H9 (cell line): Measurements from ENCODE around the gene NTSR1. TPM values are rescaled to one million over a fixed set of nuclear protein-coding genes. Genes with fewer than 3 reads are reported as not detected.

Experiments used
- DNase-seq: peaks from one replicate; pipeline ENCODE4 v3.0.0-alpha.2; 2017
- H2AFZ ChIP-seq: one replicate; pipeline ENCODE4 v1.6.1; 2013; ENCODE audit warnings: mild to moderate bottlenecking, low read length, control low read depth, moderate library complexity
- H2AK5ac ChIP-seq: 2 replicates; pipeline ENCODE4 v1.6.1; 2013; ENCODE audit warnings: low read length, control low read depth, mixed read lengths; ENCODE audit not compliant: insufficient read length
- H2BK120ac ChIP-seq: one replicate; pipeline ENCODE4 v1.6.1; 2013; ENCODE audit warnings: low read depth, mild to moderate bottlenecking, low read length, control low read depth, inconsistent platforms; ENCODE audit not compliant: poor library complexity, severe bottlenecking
- H2BK12ac ChIP-seq: 2 replicates; pipeline ENCODE4 v1.6.1; 2013; ENCODE audit warnings: low read length, control low read depth, mixed read lengths, low read depth; ENCODE audit not compliant: insufficient read length
- H2BK15ac ChIP-seq: 2 replicates; pipeline ENCODE4 v1.6.1; 2013; ENCODE audit warnings: low read depth, low read length, control low read depth
- H2BK20ac ChIP-seq: one replicate; pipeline ENCODE4 v1.6.1; 2013; ENCODE audit warnings: low read depth, mild to moderate bottlenecking, low read length, control low read depth, inconsistent platforms; ENCODE audit not compliant: poor library complexity, severe bottlenecking
- H2BK5ac ChIP-seq: 2 replicates; pipeline ENCODE4 v1.6.1; 2013; ENCODE audit warnings: low read length, control low read depth, mixed read lengths; ENCODE audit not compliant: insufficient read length
- H3K14ac ChIP-seq: 2 replicates; pipeline ENCODE4 v1.6.1; 2013; ENCODE audit warnings: low read length, control low read depth; ENCODE audit not compliant: insufficient read depth
- H3K18ac ChIP-seq: 2 replicates; pipeline ENCODE4 v1.6.1; 2013; ENCODE audit warnings: low read depth, mild to moderate bottlenecking, mixed read lengths, low read length, control low read depth; ENCODE audit not compliant: insufficient read length
- H3K23ac ChIP-seq: 2 replicates; pipeline ENCODE4 v1.6.1; 2013; ENCODE audit warnings: low read length, control low read depth, mixed read lengths, low read depth; ENCODE audit not compliant: insufficient read length
- H3K23me2 ChIP-seq: 2 replicates; pipeline ENCODE4 v1.6.1; 2013; ENCODE audit warnings: low read depth, mild to moderate bottlenecking, mixed read lengths, low read length, control low read depth; ENCODE audit not compliant: insufficient read length, poor library complexity, severe bottlenecking
- H3K27ac ChIP-seq: 2 replicates; pipeline ENCODE4 v1.5.1; 2013; ENCODE audit warnings: low read length, control low read depth, mixed read lengths, low read depth; ENCODE audit not compliant: insufficient read length
- H3K27me3 ChIP-seq: 2 replicates; pipeline ENCODE4 v1.6.1; 2013; ENCODE audit warnings: low read length, control low read depth, inconsistent platforms; ENCODE audit not compliant: insufficient read depth
- H3K4ac ChIP-seq: 2 replicates; pipeline ENCODE4 v1.6.1; 2013; ENCODE audit warnings: low read depth, mild to moderate bottlenecking, control low read depth, inconsistent platforms, low read length, moderate library complexity
- H3K4me1 ChIP-seq: 2 replicates; pipeline ENCODE4 v1.6.1; 2013; ENCODE audit warnings: low read length, control low read depth, inconsistent platforms; ENCODE audit not compliant: insufficient read depth
- H3K4me2 ChIP-seq: 2 replicates; pipeline ENCODE4 v1.6.1; 2013; ENCODE audit warnings: low read length, control low read depth, mixed read lengths; ENCODE audit not compliant: insufficient read length, insufficient read depth
- H3K56ac ChIP-seq: 2 replicates; pipeline ENCODE4 v1.6.1; 2013; ENCODE audit warnings: low read depth, mild to moderate bottlenecking, mixed read lengths, low read length, control low read depth; ENCODE audit not compliant: insufficient read length
- H3K79me1 ChIP-seq: 2 replicates; pipeline ENCODE4 v1.6.1; 2013; ENCODE audit warnings: low read depth, mild to moderate bottlenecking, moderate library complexity, low read length, control low read depth, inconsistent platforms; ENCODE audit not compliant: insufficient read depth, poor library complexity, severe bottlenecking
- H3K79me2 ChIP-seq: 2 replicates; pipeline ENCODE4 v1.6.1; 2013; ENCODE audit warnings: low read length, control low read depth, inconsistent platforms; ENCODE audit not compliant: insufficient read depth
- H3K9ac ChIP-seq: 2 replicates; pipeline ENCODE4 v1.6.1; 2013; ENCODE audit warnings: low read length, control low read depth, mixed read lengths; ENCODE audit not compliant: insufficient read length; ENCODE audit errors: extremely low read depth
- H3K9me3 ChIP-seq: one replicate; pipeline ENCODE4 v1.6.1; 2013; ENCODE audit warnings: low read depth, low read length, inconsistent platforms; ENCODE audit not compliant: control insufficient read depth
- H3T11ph ChIP-seq: one replicate; pipeline ENCODE4 v1.6.1; 2013; ENCODE audit warnings: mild to moderate bottlenecking, low read length, control low read depth, inconsistent platforms
- H4K20me1 ChIP-seq: one replicate; pipeline ENCODE4 v1.6.1; 2013; ENCODE audit not compliant: control insufficient read depth, insufficient read length, insufficient read depth
- H4K5ac ChIP-seq: 2 replicates; pipeline ENCODE4 v1.6.1; 2013; ENCODE audit warnings: low read depth, mild to moderate bottlenecking, mixed read lengths, low read length, control low read depth; ENCODE audit not compliant: insufficient read length
- H4K8ac ChIP-seq: replicated peaks from 2 replicates; pipeline ENCODE4 v1.6.1; 2013; ENCODE audit warnings: low read length, control low read depth, mixed read lengths, low read depth; ENCODE audit not compliant: insufficient read length
- H4K91ac ChIP-seq: 2 replicates; pipeline ENCODE4 v1.6.1; 2013; ENCODE audit warnings: low read depth, mild to moderate bottlenecking, moderate library complexity, mixed read lengths, low read length, control low read depth; ENCODE audit not compliant: insufficient read length
- H3K27ac Mint-ChIP-seq, 3 experiments: 2 replicates in 2 of 3; 3 replicates in 1 of 3; pipeline ENCODE4 v1.8.0; 2020 to 2021; ENCODE audit warnings: mixed read lengths in 3 of 3, mild to moderate bottlenecking in 1 of 3, moderate library complexity in 1 of 3
- H3K27me3 Mint-ChIP-seq: 2 replicates; pipeline ENCODE4 v1.8.0; 2021; ENCODE audit warnings: low read depth, mild to moderate bottlenecking, moderate library complexity, mixed read lengths
- H3K36me3 Mint-ChIP-seq, 3 experiments: 2 replicates in 2 of 3; 3 replicates in 1 of 3; pipeline ENCODE4 v1.8.0; 2020 to 2021; ENCODE audit warnings: low read depth in 3 of 3, mixed read lengths in 3 of 3; ENCODE audit not compliant: insufficient read depth in 1 of 3
- H3K4me1 Mint-ChIP-seq, 2 experiments: 2 replicates each; pipeline ENCODE4 v1.8.0; 2020; ENCODE audit warnings: mixed read lengths in 2 of 2
- H3K4me3 Mint-ChIP-seq, 2 experiments: 2 replicates in 1 of 2; 3 replicates in 1 of 2; pipeline ENCODE4 v1.8.0; 2020 to 2021; ENCODE audit warnings: mild to moderate bottlenecking in 2 of 2, mixed read lengths in 2 of 2, moderate library complexity in 1 of 2
- H3K9me3 Mint-ChIP-seq, 2 experiments: 2 replicates in 1 of 2; 3 replicates in 1 of 2; pipeline ENCODE4 v1.8.0; 2020; ENCODE audit warnings: mild to moderate bottlenecking in 2 of 2, mixed read lengths in 2 of 2, moderate library complexity in 1 of 2
- CTCF ChIP-seq: fragments of 200-600 bp; sonication (generic); conservative IDR thresholded peaks from 3 replicates; pipeline ENCODE4 v1.8.0; 2021; ENCODE audit warnings: antibody characterized with exemption, mild to moderate bottlenecking
- WGBS: extraction: QIAGEN DNeasy Blood & Tissue Kit; methylation state at CpG from one replicate; pipeline ENCODE4 v1.1.7; 2013; ENCODE audit warnings: missing lambda C conversion rate, low lambda C conversion rate, mixed read lengths; ENCODE audit not compliant: insufficient read length; ENCODE audit errors: extremely low coverage; 5-methylcytosine and 5-hydroxymethylcytosine counted together
- total RNA-seq: library from RNA; stranded (reverse); gene quantifications from 2 replicates; pipeline ENCODE4 v1.2.1, GENCODE V29; 2021

NTSR1 gene
- total RNA-seq, 1 experiment from 2014 or later, result 0.11 TPM

GRCh38 chr20:62691487-62691886, 17.1 kb upstream of the NTSR1 start:
- H3K27ac Mint-ChIP-seq, result no peak overlapping the region
- Histone ChIP-seq H4K8ac (no peak overlapping the region), H3K18ac (no peak overlapping the region), H3K4ac (no peak overlapping the region), H2BK15ac (no peak overlapping the region), H3K23me2 (no peaks in the 10 kb centered on the region), H2BK120ac (no peak overlapping the region), H3K27ac (no peak overlapping the region), H4K91ac (no peak overlapping the region), H3K4me1 (no peaks in the 10 kb centered on the region), H2AK5ac (no peak overlapping the region), H3K9me3 (no peaks in the 10 kb centered on the region), H3K27me3 (no peaks in the 10 kb centered on the region), H3K14ac (no peak overlapping the region), H3T11ph (no peak overlapping the region), H3K4me2 (no peak overlapping the region), H3K9ac (no peak overlapping the region), H2AFZ (no peak overlapping the region), H2BK5ac (no peak overlapping the region), H3K23ac (no peak overlapping the region), H3K56ac (no peak overlapping the region), H2BK12ac (no peak overlapping the region), H3K79me1 (no peaks in the 10 kb centered on the region), H2BK20ac (no peak overlapping the region), H3K79me2 (no peaks in the 10 kb centered on the region), H4K5ac (no peak overlapping the region), H4K20me1 (no peaks in the 10 kb centered on the region)
- H3K4me1 Mint-ChIP-seq, result peaks cover 4% of the 10 kb centered on the region in 2 experiments
- H3K27me3 Mint-ChIP-seq, result no peaks in the 10 kb centered on the region; the same call in 1 of the 2 replicates
- no CpG with 5 or more reads among the region's 15 CpGs for WGBS
- H3K9me3 Mint-ChIP-seq, result no peaks in the 10 kb centered on the region; a peak in 2 of 5 replicates
- TF ChIP-seq CTCF, result no peak
- no peaks in the 10 kb centered on the region for H3K36me3 Mint-ChIP-seq
- no peak overlapping the region for H3K4me3 Mint-ChIP-seq
- no peak for DNase-seq
